CD4-positive, alpha-beta T cell treated with Interleukin-10 for 1 hour (primary cell): Measurements from ENCODE around the gene UCK2.
"Not testable (repeated sequence)": the region's sequence is repeated elsewhere in the genome, so short reads cannot be mapped to it uniquely, and the experiment has no call there.

Source experiments
- DNase-seq: peaks from one replicate; pipeline ENCODE4 v3.0.0-alpha.2; 2020

Gene UCK2

GRCh38 chr1:165827268-165828102, at the start of gene UCK2:
TSS of gene UCK2 (plus strand) at chr1:165827614. CDS start at chr1:165827834, 220 bp downstream.
- DNase-seq: peak; percentile 48

GRCh38 chr1:165778197-165778596, 49.2 kb upstream of the UCK2 start:
- DNase-seq: not testable (repeated sequence)

DNA sequence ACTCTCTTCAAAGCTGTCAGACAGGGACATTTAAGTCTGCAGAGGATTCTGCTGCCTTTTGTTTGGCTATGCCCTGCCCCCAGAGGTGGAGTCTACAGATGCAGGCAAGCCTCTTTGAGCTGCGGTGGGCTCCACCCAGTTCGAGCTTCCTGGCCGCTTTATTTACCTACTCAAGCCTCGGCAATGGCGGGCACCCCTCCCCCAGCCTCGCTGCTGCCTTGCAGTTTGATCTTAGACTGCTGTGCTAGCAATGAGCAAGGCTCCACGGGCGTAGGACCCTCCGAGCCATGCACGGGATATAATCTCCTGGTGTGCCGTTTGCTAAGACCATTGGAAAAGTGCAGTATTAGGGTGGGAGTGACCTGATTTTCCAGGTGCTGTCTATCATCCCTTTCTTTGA, 43.9 kb upstream of the UCK2 start:
- not testable (repeated sequence) for DNase-seq

- no peak for DNase-seq
Measured at GRCh38 chr1:165787741-165788140, 39.7 kb upstream of the UCK2 start.

DNA sequence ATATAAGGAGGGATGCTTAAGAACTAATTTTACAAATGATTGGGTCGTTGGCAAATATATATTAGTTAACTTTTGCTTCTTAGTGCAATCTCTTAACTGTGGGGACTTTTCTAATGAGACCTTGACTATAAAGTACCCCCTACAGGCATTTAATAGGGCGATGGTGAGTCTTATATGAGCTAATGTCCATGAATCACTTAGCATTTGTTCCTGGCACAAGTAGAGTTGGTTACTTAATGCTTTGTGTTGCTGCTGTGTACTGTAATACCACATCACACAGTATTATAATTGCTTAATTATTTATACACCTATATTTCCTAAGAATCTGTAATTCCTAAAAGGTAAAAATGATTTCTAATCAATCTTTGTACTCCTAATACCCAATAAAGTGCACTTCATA, 33.5 kb upstream of the UCK2 start:
- no peak for DNase-seq

DNA sequence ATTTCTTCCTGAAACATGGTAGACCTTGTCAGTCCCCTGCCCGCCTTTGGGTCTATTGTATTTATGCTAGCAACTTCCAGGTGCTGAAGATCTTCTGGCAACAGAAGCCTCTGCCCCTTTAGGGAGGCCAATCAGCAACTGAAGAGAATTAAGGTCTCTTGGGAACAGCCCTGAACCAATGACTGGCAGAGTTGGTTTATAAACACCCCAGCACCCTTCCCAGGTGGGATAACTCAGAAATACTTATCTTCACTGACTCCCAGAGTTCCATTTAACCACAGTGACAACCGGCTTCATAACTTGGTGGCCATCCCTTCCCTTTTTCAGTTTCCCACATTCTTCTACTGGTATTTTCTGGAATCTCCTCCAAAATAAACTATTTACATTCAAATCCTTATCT, 31.5 kb upstream of the UCK2 start:
- no peak for DNase-seq

DNA sequence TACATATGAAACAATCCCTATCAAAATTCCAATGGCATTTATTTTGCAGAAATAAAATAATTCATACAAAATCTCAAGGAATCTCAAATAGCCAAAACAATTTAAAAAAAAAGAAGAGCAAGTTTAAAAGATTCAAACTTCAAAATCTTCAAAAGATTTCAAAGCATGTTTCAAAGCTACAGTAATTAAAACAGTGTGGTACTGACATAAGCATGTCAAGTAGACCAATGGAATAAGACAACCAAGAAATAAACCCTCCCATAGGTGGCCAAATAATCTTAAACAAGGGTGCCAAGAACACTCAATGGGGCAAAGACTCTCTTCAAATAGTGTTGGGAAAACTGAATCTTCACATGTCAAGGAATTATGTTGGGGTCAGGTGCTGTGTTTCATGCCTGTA, 28.0 kb upstream of the UCK2 start:
- DNase-seq: no peak

- not testable (repeated sequence) for DNase-seq
Measured at GRCh38 chr1:165804513-165804912, 22.9 kb upstream of the UCK2 start.

GRCh38 chr1:165807613-165808012, 19.8 kb upstream of the UCK2 start:
- DNase-seq: no peak

GRCh38 chr1:165815725-165816124, 11.7 kb upstream of the UCK2 start:
- DNase-seq: no peak

DNA sequence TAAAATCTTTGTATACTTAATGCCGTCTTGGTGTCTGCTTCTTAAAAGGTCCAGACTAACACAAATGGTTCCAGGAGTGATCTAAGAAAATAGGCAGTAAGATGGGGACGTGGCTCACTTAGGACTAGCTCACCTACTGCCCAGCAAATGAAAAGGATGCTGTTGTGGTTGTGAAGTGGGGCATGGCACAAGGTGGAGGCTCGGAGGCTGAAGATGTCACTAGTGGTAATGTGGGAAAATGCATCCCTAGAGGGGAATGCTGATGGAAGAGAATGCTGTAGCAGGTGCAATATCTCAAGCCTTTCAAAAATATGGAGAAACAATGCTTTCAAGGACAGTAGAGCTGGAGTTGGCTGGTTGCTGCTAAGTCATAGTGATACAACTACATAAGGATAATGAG, 11.3 kb upstream of the UCK2 start:
- DNase-seq: no peak

DNA sequence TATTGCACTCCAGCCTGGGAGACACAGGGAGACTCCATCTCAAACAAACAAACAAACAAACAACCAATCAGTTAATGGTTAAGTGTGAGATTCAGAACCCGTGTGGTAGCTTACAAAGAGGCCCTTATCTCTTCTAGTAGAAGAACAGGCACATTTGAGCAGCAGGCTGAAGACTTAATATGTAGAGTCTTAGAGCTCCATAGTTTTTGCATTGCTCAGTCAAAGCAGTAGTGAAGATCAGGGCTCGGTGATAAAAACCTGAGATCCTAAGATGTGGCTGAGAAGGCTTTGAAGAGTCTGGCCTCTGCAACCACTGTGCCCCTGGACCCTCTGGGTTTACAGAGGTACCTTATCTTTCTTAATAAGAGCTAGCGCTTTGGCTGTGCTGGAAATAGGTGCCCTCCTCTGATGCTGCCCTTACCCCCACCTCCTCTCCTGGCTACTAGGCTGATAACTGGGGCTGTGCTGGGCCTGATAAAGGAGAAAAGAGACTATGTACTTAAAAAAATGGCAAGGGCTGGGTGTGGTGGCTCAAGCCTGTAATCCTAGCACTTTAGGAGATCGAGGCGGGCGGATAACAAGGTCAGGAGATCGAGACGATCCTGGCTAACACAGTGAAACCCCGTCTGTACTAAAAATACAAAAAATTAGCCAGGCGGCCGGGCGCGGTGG, 10.5 kb upstream of the UCK2 start:
- no peak for DNase-seq

DNA sequence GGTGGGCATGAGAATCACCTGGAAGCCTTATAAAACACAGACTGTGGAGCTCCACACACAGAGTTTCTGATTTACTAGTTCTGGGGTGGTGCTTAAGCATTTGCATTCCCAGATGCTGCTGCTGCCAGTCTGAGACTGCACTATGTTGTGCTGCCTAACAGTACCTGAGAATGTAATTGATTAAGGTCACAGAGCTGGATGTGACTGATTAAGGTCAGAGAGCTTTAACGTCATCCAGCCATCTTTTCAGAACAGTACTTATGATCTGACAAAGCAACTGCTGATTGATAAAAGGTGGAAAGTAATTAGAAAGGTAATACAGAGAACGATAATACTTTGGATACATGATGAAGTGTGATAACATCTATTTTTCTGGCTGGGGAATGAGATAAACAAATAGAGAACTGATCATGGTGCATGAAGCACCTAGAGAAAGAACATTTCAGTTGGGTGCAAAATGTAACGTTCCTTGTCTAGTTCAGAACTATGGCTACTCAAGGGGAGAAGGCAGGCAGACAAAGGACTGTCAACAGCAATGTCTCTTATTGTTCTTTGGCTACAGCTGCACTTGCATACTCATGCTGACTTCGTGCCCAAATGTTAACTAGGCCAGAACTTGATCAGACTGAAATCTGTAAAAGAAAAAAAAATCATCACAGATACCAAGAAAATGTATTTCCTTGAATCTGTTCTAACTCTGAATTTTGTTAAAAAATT, 3.7 kb upstream of the UCK2 start:
- DNase-seq: no peak

DNA sequence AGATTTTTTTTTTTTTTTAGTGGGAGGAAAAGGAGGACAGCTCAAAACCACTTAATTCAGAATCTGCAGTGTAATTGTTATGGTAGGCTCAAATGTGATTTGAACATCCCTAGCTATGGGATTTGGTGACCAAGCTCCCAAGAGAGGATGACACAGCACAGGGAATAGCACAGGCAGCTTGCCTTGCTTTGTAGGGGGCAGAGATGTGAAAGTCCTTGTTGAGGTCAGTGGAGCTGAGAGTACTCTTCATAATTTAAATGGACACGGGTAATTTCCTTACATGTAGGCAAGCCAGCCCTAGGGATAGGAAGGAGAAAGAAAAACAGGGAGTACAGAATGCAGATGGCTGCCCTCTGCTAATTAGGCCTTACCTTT, 3.2 kb upstream of the UCK2 start:
- DNase-seq: no peak

DNA sequence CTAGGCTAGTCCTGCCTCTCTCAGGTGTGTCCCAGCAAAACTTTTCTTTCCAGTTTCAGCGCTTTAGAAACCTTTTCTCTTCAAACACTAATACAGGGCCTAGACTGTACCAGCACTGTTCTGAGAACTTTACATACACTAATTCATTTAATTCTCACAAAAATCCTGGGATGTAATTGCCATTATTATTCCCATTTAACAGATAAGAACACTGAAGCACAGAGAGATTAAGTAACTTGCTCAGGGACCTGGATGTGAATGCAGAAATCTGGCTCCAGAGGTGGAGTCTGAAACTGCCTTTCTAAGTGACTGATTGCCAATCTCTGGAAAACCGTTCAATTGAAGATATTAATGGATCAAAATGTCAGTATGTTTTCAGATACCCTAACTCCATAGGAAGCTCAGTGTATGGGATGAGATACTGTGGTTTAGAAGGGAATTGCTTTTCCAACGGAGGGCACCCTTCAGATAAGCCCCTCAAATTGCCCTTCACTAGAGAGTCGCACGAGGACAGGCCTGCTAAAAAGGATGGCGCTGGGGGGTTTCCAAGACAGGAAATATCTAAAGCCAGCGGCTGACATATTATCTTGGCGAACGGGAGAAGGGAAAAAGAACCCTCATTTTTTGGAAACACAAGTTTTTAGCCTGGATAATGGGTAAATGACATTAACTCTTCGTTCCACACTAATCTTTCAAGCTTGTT, 698 bp upstream of the UCK2 start:
- DNase-seq: no peak

DNA sequence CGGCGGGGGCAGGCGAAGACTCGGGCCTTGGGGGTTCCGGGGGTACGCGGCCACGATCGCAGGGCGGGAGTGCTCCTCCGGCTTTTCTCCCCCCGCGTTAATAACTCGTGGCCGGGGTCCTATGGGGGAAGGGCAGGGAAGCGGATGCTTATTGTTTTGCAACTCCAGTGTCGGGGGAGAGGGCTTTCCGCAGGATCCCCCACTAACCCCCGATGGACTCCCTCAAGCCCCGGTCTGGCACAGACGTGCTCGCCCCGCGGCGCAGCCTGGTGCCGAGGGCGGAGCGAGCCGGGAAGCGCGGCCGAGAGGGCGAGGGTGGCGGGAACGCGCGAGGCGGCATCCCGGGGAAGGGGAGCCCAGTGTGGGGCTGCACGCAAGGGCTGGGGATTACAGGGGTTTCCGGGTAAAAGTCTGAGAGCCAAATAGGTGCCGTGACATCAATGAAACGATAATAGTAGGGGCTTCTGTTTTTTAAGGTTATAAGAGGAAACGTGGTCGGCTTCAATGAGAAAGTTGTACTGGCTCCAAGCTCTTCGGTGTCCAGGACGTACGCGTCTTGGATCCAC, 772 bp downstream of the UCK2 start:
- no peak for DNase-seq

DNA sequence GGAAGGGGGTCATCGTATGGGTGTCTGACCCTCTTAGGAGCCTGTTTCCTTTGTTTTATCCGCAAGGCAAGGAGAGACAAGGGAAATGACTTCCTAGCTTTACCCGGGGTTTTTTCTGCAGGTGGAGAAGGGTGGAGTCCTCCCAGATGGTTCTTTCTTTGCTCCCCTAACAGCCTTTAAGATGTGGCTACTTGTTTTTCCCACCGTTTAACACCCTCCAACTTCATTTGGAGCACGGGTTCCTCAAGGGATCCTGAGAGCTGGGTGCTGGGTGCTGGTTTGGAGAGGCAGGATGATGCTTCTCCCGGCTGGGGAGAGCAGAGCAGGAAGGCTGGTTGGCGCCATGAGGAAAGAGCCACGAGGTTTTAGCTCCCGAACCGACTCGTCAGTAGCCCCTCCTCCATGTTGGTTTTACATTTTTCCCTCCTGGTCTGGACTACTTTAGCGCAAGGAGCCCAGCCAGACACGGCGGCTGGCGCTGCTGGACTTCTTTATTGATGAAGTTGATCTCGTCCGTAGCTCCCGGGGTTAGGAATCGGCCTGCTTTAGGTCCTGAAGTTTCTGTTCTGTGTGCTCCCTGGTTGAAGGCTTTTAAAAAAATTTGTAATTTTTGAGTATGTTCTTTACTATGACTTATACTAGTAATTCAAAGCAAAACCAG, 1.4 kb downstream of the UCK2 start:
- DNase-seq: no peak

DNA sequence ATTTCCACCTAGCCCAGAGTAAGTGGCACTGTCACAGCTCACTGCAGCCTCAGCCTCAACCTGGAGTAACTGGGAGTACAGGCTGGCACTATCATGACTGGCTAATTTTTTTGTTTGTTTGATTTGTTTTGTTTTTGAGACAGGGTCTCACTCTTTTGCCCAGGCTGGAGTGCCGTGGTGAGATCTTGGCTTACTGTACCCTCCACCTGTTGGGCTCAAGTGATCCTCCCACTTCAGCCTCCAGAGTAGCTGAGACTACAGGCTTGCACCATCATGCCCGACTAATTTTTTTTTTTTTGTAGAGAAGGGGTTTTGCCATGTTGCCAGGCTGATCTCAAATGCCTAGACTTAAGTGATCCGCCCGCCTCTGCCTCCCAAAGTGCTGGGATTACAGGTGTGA, 2.5 kb downstream of the UCK2 start:
- DNase-seq: no peak

DNA sequence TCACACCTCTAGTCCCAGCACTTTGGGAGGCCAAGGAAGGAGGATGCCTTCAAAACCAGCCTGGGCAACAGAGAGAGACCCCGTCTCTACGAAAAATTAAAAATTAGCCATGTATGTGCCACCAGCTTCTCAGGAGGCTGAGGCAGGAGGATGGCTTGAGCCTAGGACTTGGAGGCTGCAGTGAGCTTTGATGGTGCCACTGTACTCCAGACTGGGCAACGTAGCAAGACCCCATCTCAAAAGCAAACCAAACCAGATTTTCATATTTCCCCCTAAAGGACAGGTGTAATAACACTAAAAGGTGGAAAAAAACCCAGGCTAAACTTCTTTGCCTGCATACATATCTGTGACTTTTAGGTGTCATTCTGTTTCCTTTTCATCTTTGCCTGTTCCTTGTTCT, 3.7 kb downstream of the UCK2 start:
- DNase-seq: no peak

GRCh38 chr1:165832902-165833301, 5.5 kb downstream of the UCK2 start:
- DNase-seq: no peak

GRCh38 chr1:165833358-165833757, 5.9 kb downstream of the UCK2 start:
- no peak for DNase-seq

GRCh38 chr1:165834229-165834628, 6.8 kb downstream of the UCK2 start:
- no peak for DNase-seq
